IPS-18a (cell line): ENCODE results near the gene JHY.

Source experiments
- H3K27ac ChIP-seq: one replicate; pipeline ENCODE4 v1.5.1; 2013; ENCODE audit warnings: low read length
- H3K27me3 ChIP-seq: one replicate; pipeline ENCODE4 v1.6.1; 2013; ENCODE audit warnings: mild to moderate bottlenecking, low read length; ENCODE audit not compliant: control insufficient read depth, insufficient read depth
- H3K36me3 ChIP-seq: one replicate; pipeline ENCODE4 v1.6.1; 2013; ENCODE audit warnings: low read depth, low read length; ENCODE audit not compliant: control insufficient read depth
- H3K4me1 ChIP-seq: one replicate; pipeline ENCODE4 v1.6.1; 2013; ENCODE audit warnings: low read depth, low read length; ENCODE audit not compliant: control insufficient read depth
- H3K4me3 ChIP-seq: one replicate; pipeline ENCODE4 v1.5.1; 2013; ENCODE audit warnings: low read length
- H3K9ac ChIP-seq: one replicate; pipeline ENCODE4 v1.6.1; 2013; ENCODE audit warnings: mild to moderate bottlenecking, low read length, moderate library complexity
- H3K9me3 ChIP-seq: one replicate; pipeline ENCODE4 v1.6.1; 2013; ENCODE audit warnings: low read depth, low read length; ENCODE audit not compliant: control insufficient read depth

The JHY gene

GRCh38 chr11:122882189-122882856, at the start of gene JHY:
TSS of gene JHY (plus strand) at chr11:122882759. CDS start at chr11:122885850, 3,091 bp downstream.
- Histone ChIP-seq H3K4me1 (peaks cover 19% of the 10 kb centered on the region), H3K27ac (no peak within 1 kb of the TSS), H3K4me3 (peak within 1 kb of the TSS; percentile 76), H3K9ac (peak within 1 kb of the TSS; percentile 38), H3K9me3 (no peaks in the 10 kb centered on the region), H3K27me3 (peaks cover 27% of the 10 kb centered on the region), H3K36me3 (no peaks in the 10 kb centered on the region)

GRCh38 chr11:122833846-122834464, 48.6 kb upstream of the JHY start:
- H3K4me1 ChIP-seq, result peaks cover 11% of the 10 kb centered on the region
- H3K27me3 ChIP-seq, result no peaks in the 10 kb centered on the region
- H3K9ac ChIP-seq, result no peak overlapping the region
- H3K4me3 ChIP-seq, result no peak overlapping the region
- H3K27ac ChIP-seq, result no peak overlapping the region
- no peaks in the 10 kb centered on the region for H3K9me3 ChIP-seq
- no peaks in the 10 kb centered on the region for H3K36me3 ChIP-seq

- H3K36me3 ChIP-seq, result no peaks in the 10 kb centered on the region
- H3K9me3 ChIP-seq, result no peaks in the 10 kb centered on the region
- no peak overlapping the region for H3K27ac ChIP-seq
- peaks cover 14% of the 10 kb centered on the region for H3K4me1 ChIP-seq
- no peaks in the 10 kb centered on the region for H3K27me3 ChIP-seq
- H3K9ac ChIP-seq, result no peak overlapping the region
- H3K4me3 ChIP-seq, result no peak overlapping the region
These were observed 45.6 kb upstream of the JHY start for GRCh38 chr11:122836916-122837315.

GRCh38 chr11:122837528-122838346, 44.8 kb upstream of the JHY start:
- Histone ChIP-seq H3K9ac (no peak overlapping the region), H3K27me3 (no peaks in the 10 kb centered on the region), H3K4me3 (no peak overlapping the region), H3K9me3 (no peaks in the 10 kb centered on the region), H3K36me3 (no peaks in the 10 kb centered on the region), H3K27ac (no peak overlapping the region), H3K4me1 (peaks cover 13% of the 10 kb centered on the region)

GRCh38 chr11:122843281-122844141, 39.0 kb upstream of the JHY start:
- Histone ChIP-seq H3K9me3 (no peaks in the 10 kb centered on the region), H3K27me3 (no peaks in the 10 kb centered on the region), H3K27ac (no peak overlapping the region), H3K9ac (no peak overlapping the region), H3K4me3 (no peak overlapping the region), H3K4me1 (peaks cover 3% of the 10 kb centered on the region), H3K36me3 (no peaks in the 10 kb centered on the region)

- Histone ChIP-seq H3K27ac (no peak overlapping the region), H3K9ac (no peak overlapping the region), H3K4me1 (peaks cover 14% of the 10 kb centered on the region), H3K27me3 (no peaks in the 10 kb centered on the region), H3K4me3 (no peak overlapping the region), H3K36me3 (no peaks in the 10 kb centered on the region), H3K9me3 (no peaks in the 10 kb centered on the region)
These were observed 35.1 kb upstream of the JHY start for GRCh38 chr11:122847466-122847865.

- no peaks in the 10 kb centered on the region for H3K36me3 ChIP-seq
- peaks cover 14% of the 10 kb centered on the region for H3K4me1 ChIP-seq
These were observed 34.4 kb upstream of the JHY start for GRCh38 chr11:122848186-122848585.

GRCh38 chr11:122850076-122850631, 32.4 kb upstream of the JHY start:
- Histone ChIP-seq H3K36me3 (no peaks in the 10 kb centered on the region), H3K9ac (no peak overlapping the region), H3K27ac (peak overlapping the region; percentile 9), H3K4me1 (peaks cover 17% of the 10 kb centered on the region), H3K4me3 (no peak overlapping the region), H3K27me3 (no peaks in the 10 kb centered on the region), H3K9me3 (no peaks in the 10 kb centered on the region)

More at GRCh38 chr11:122848186-122848585, 34.4 kb upstream of the JHY start:
- H3K27ac ChIP-seq, result no peak overlapping the region
- no peaks in the 10 kb centered on the region for H3K27me3 ChIP-seq
- no peaks in the 10 kb centered on the region for H3K9me3 ChIP-seq
- no peak overlapping the region for H3K9ac ChIP-seq
- no peak overlapping the region for H3K4me3 ChIP-seq

- peaks cover 17% of the 10 kb centered on the region for H3K4me1 ChIP-seq
- no peak overlapping the region for H3K27ac ChIP-seq
- no peaks in the 10 kb centered on the region for H3K27me3 ChIP-seq
- H3K4me3 ChIP-seq, result no peak overlapping the region
- H3K36me3 ChIP-seq, result no peaks in the 10 kb centered on the region
- H3K9me3 ChIP-seq, result no peaks in the 10 kb centered on the region
- H3K9ac ChIP-seq, result no peak overlapping the region
These were observed 31.1 kb upstream of the JHY start for GRCh38 chr11:122851366-122851966.

GRCh38 chr11:122852074-122852795, 30.3 kb upstream of the JHY start:
- H3K9me3 ChIP-seq, result no peaks in the 10 kb centered on the region

More at GRCh38 chr11:122852074-122852795, 30.3 kb upstream of the JHY start:
- no peak overlapping the region for H3K27ac ChIP-seq
- no peak overlapping the region for H3K9ac ChIP-seq
- H3K36me3 ChIP-seq, result no peaks in the 10 kb centered on the region
- H3K27me3 ChIP-seq, result no peaks in the 10 kb centered on the region
- H3K4me1 ChIP-seq, result peaks cover 17% of the 10 kb centered on the region
- H3K4me3 ChIP-seq, result no peak overlapping the region
